NCI-H1694 treated with DMSO at 0.1 percent for 48 hours (cell line): ENCODE data around the gene HSD17B2.
A peak's percentile ranks its signal among the peaks of the same experiment; 100 is the strongest.

Experiments
- DNase-seq: peaks from one replicate; lab custom pipeline; 2025; lab: John Stamatoyannopoulos, UW

Gene HSD17B2

GRCh38 chr16:82019535-82019934 is 15.5 kb upstream of the HSD17B2 start:
- no peak for DNase-seq

GRCh38 chr16:82020051-82020450 is 15.0 kb upstream of the HSD17B2 start:
- DNase-seq: no peak

- no peak for DNase-seq
These were observed 11.8 kb upstream of the HSD17B2 start for GRCh38 chr16:82023206-82023605.

- no peak for DNase-seq
These were observed 10.7 kb upstream of the HSD17B2 start for GRCh38 chr16:82024316-82024715.

GRCh38 chr16:82024883-82025282 is 10.2 kb upstream of the HSD17B2 start:
- DNase-seq: no peak

- no peak for DNase-seq
These were observed 7.4 kb upstream of the HSD17B2 start for GRCh38 chr16:82027629-82028064.

- DNase-seq: peak; percentile 3
These were observed 3.7 kb upstream of the HSD17B2 start for GRCh38 chr16:82031116-82032084.

- no peak for DNase-seq
These were observed 2.0 kb upstream of the HSD17B2 start for GRCh38 chr16:82033006-82033405.

GRCh38 chr16:82033683-82034300 is 1.3 kb upstream of the HSD17B2 start:
- DNase-seq: no peak

- no peak for DNase-seq
These were observed 2.2 kb downstream of the HSD17B2 start for GRCh38 chr16:82037251-82037650.

GRCh38 chr16:82037666-82038065 is 2.6 kb downstream of the HSD17B2 start:
- no peak for DNase-seq

GRCh38 chr16:82040296-82040695 is 5.2 kb downstream of the HSD17B2 start:
- no peak for DNase-seq

- DNase-seq: no peak
These were observed 6.5 kb downstream of the HSD17B2 start for GRCh38 chr16:82041542-82041941.

- no peak for DNase-seq
These were observed 7.1 kb downstream of the HSD17B2 start for GRCh38 chr16:82042144-82042543.

GRCh38 chr16:82042846-82043245 is 7.8 kb downstream of the HSD17B2 start:
- no peak for DNase-seq

GRCh38 chr16:82043680-82044584 is 8.9 kb downstream of the HSD17B2 start:
- DNase-seq: no peak

GRCh38 chr16:82044585-82044911 is 9.5 kb downstream of the HSD17B2 start:
- no peak for DNase-seq

GRCh38 chr16:82045465-82045864 is 10.4 kb downstream of the HSD17B2 start:
- no peak for DNase-seq

GRCh38 chr16:82046541-82046940 is 11.5 kb downstream of the HSD17B2 start:
- no peak for DNase-seq

- DNase-seq: no peak
These were observed 11.9 kb downstream of the HSD17B2 start for GRCh38 chr16:82046941-82047340.

GRCh38 chr16:82047374-82047773 is 12.3 kb downstream of the HSD17B2 start:
- no peak for DNase-seq

- no peak for DNase-seq
These were observed 12.7 kb downstream of the HSD17B2 start for GRCh38 chr16:82047787-82048186.
